GM18951 (cell line): ENCODE results near the gene SPTLC2.

Experiments
- POLR2A ChIP-seq: IDR thresholded peaks from 4 replicates; pipeline ENCODE4 v1.6.1; 2011; ENCODE audit warnings: mild to moderate bottlenecking; ENCODE audit not compliant: insufficient read length, insufficient read depth; ENCODE audit errors: extremely low read depth
- in situ Hi-C: fragments of 300-500 bp; cut with MboI; formaldehyde crosslinking; loops from one replicate; pipeline ENCODE4 v1.12.0; 2022; ENCODE audit warnings: low sequenced_read_pairs, mixed read lengths, inconsistent platforms; ENCODE audit not compliant: unreplicated experiment

SPTLC2 gene

GRCh38 chr14:77485256-77485655 lies 131.2 kb downstream of the SPTLC2 start:
- in situ Hi-C loops, result no loop called here
- TF ChIP-seq POLR2A, result no peak

GRCh38 chr14:77482422-77482821 lies 134.0 kb downstream of the SPTLC2 start:
- in situ Hi-C loops, result no loop called here
- TF ChIP-seq POLR2A, result no peak

- TF ChIP-seq POLR2A, result no peak
- in situ Hi-C loops, result no loop called here
Measured at GRCh38 chr14:77478796-77479195, 137.6 kb downstream of the SPTLC2 start.

GRCh38 chr14:77478029-77478428 lies 138.4 kb downstream of the SPTLC2 start:
- in situ Hi-C loops, result no loop called here
- no peak for TF ChIP-seq POLR2A

- no peak for TF ChIP-seq POLR2A
- in situ Hi-C loops, result no loop called here
Measured at GRCh38 chr14:77475432-77476115, 140.9 kb downstream of the SPTLC2 start.

- TF ChIP-seq POLR2A, result no peak
- in situ Hi-C loops, result no loop called here
Measured at GRCh38 chr14:77474479-77475177, 141.8 kb downstream of the SPTLC2 start.

- TF ChIP-seq POLR2A, result no peak
- in situ Hi-C loops, result no loop called here
Measured at GRCh38 chr14:77473921-77474320, 142.5 kb downstream of the SPTLC2 start.

- in situ Hi-C loops, result no loop called here
Measured at GRCh38 chr14:77470224-77470870, 146.1 kb downstream of the SPTLC2 start.

GRCh38 chr14:77469539-77469938 lies 146.9 kb downstream of the SPTLC2 start:
- in situ Hi-C loops, result loop anchor here (10.0 kb wide), 1 partner anchor 65 kb away; no protein-coding TSS in a partner anchor
- no peak for TF ChIP-seq POLR2A

More at GRCh38 chr14:77470224-77470870, 146.1 kb downstream of the SPTLC2 start:
- no peak for TF ChIP-seq POLR2A

GRCh38 chr14:77469067-77469505 lies 147.4 kb downstream of the SPTLC2 start:
- in situ Hi-C loops, result loop anchor here (10.0 kb wide), 1 partner anchor 66 kb away; no protein-coding TSS in a partner anchor

GRCh38 chr14:77467801-77468200 lies 148.6 kb downstream of the SPTLC2 start:
- TF ChIP-seq POLR2A, result no peak
- in situ Hi-C loops, result loop anchor here (10.0 kb wide), 1 partner anchor 67 kb away; no protein-coding TSS in a partner anchor

More at GRCh38 chr14:77469067-77469505, 147.4 kb downstream of the SPTLC2 start:
- no peak for TF ChIP-seq POLR2A

GRCh38 chr14:77459072-77459723 lies 157.2 kb downstream of the SPTLC2 start:
- no peak for TF ChIP-seq POLR2A
- in situ Hi-C loops, result no loop called here

GRCh38 chr14:77458249-77458950 lies 158.0 kb downstream of the SPTLC2 start:
- in situ Hi-C loops, result no loop called here
- TF ChIP-seq POLR2A, result no peak
